ENCODE results near the gene COPS4. TPM values are rescaled to one million over a fixed set of nuclear protein-coding genes. Genes with fewer than 3 reads are reported as not detected.
"Not testable (repeated sequence)": the region's sequence is repeated elsewhere in the genome, so short reads cannot be mapped to it uniquely, and the experiment has no call there.

Gene COPS4
- total RNA-seq, 1 experiment from 2014 or later = 58.3 TPM

- no peak for TF ChIP-seq EZH2phosphoT487 (IDR thresholded peaks at IDR 0.05; ENCODE audit: borderline replicate concordance, low read length)
- TF ChIP-seq EZH2 (IDR thresholded peaks at IDR 0.05; ENCODE audit: low read length, unreplicated experiment) = no peak
- no peak for TF ChIP-seq CTCF (conservative IDR thresholded peaks at IDR 0.05; ENCODE audit: low read depth, low read length)
- Histone ChIP-seq H3K27me3 (ENCODE audit: low read length) (no peaks in the 10 kb centered on the region), H3K27ac (ENCODE audit: low read length) (no peak overlapping the region), H2AFZ (ENCODE audit: low read length) (no peak overlapping the region), H3K4me1 (ENCODE audit: insufficient read depth, low read length) (no peaks in the 10 kb centered on the region), H3K9me3 (ENCODE audit: low read length) (no peaks in the 10 kb centered on the region), H3F3A (ENCODE audit: low read length, unreplicated experiment) (no peaks in the 10 kb centered on the region), H3K9ac (ENCODE audit: low read length) (no peak overlapping the region), H3K4me2 (ENCODE audit: low read length) (no peak overlapping the region), H3K9me2 (replicated peaks; ENCODE audit: low read length) (no peaks in the 10 kb centered on the region), H3K4me3 (ENCODE audit: low read length) (no peak overlapping the region), H3K79me2 (ENCODE audit: low read length) (peaks cover 75% of the 10 kb centered on the region), H3K36me3 (ENCODE audit: low read depth, low read length) (no peaks in the 10 kb centered on the region), H4K20me1 (ENCODE audit: low read length) (no peaks in the 10 kb centered on the region)
- ChIA-PET POLR2A (ENCODE audit: unreplicated experiment) (no interaction called here), CTCF (no interaction called here)
- no peak for ATAC-seq
- intact Hi-C loops (cut with micrococcal nuclease) = no loop called here
- no TSS peak for BruUV-seq (replicated peaks)
- DNase-seq = no peak
Observed at GRCh38 chr4:83002329-83002728, 32.7 kb upstream of the COPS4 start.

- not testable (repeated sequence) for BruUV-seq (replicated peaks)
Observed at GRCh38 chr4:83003044-83003791, 31.8 kb upstream of the COPS4 start.

GRCh38 chr4:83009529-83009928 is 25.5 kb upstream of the COPS4 start:
- ChIA-PET CTCF (no interaction called here), POLR2A (ENCODE audit: unreplicated experiment) (interaction anchor here (0.6 kb wide), 1 partner anchor 131 kb away, joined by 3 read pairs; no protein-coding TSS in a partner anchor)
- Histone ChIP-seq H3K4me1 (ENCODE audit: insufficient read depth, low read length) (peaks cover 19% of the 10 kb centered on the region), H3F3A (ENCODE audit: low read length, unreplicated experiment) (no peaks in the 10 kb centered on the region), H3K4me3 (ENCODE audit: low read length) (peak overlapping the region; percentile 99), H3K79me2 (ENCODE audit: low read length) (peaks cover 76% of the 10 kb centered on the region), H3K27me3 (ENCODE audit: low read length) (no peaks in the 10 kb centered on the region), H3K9me2 (replicated peaks; ENCODE audit: low read length) (no peaks in the 10 kb centered on the region), H3K36me3 (ENCODE audit: low read depth, low read length) (no peaks in the 10 kb centered on the region), H3K27ac (ENCODE audit: low read length) (no peak overlapping the region), H4K20me1 (ENCODE audit: low read length) (no peaks in the 10 kb centered on the region), H3K9me3 (ENCODE audit: low read length) (no peaks in the 10 kb centered on the region), H3K4me2 (ENCODE audit: low read length) (peak overlapping the region; percentile 84), H2AFZ (ENCODE audit: low read length) (no peak overlapping the region), H3K9ac (ENCODE audit: low read length) (peak overlapping the region; percentile 83)
- TF ChIP-seq EZH2 (IDR thresholded peaks at IDR 0.05; ENCODE audit: low read length, unreplicated experiment) (no peak), EZH2phosphoT487 (IDR thresholded peaks at IDR 0.05; ENCODE audit: borderline replicate concordance, low read length) (no peak), CTCF (conservative IDR thresholded peaks at IDR 0.05; ENCODE audit: low read depth, low read length) (no peak)
- intact Hi-C loops (cut with micrococcal nuclease) = no loop called here
- ATAC-seq (no peak), DNase-seq (no peak)
- BruUV-seq (replicated peaks) = no TSS peak

More at GRCh38 chr4:83003044-83003791, 31.8 kb upstream of the COPS4 start:
- DNase-seq; H3K4me3 ChIP-seq (ENCODE audit: low read length); H3F3A ChIP-seq (ENCODE audit: low read length, unreplicated experiment); H4K20me1 ChIP-seq (ENCODE audit: low read length); H3K36me3 ChIP-seq (ENCODE audit: low read depth, low read length); H2AFZ ChIP-seq (ENCODE audit: low read length); CTCF ChIA-PET; POLR2A ChIA-PET (ENCODE audit: unreplicated experiment); H3K4me2 ChIP-seq (ENCODE audit: low read length); H3K27ac ChIP-seq (ENCODE audit: low read length); H3K4me1 ChIP-seq (ENCODE audit: insufficient read depth, low read length); H3K9me2 ChIP-seq (replicated peaks; ENCODE audit: low read length); H3K9ac ChIP-seq (ENCODE audit: low read length); H3K9me3 ChIP-seq (ENCODE audit: low read length); intact Hi-C loops (cut with micrococcal nuclease); ATAC-seq; H3K27me3 ChIP-seq (ENCODE audit: low read length): not testable (repeated sequence)
- peaks cover 81% of the 10 kb centered on the region for H3K79me2 ChIP-seq (ENCODE audit: low read length)
